GM19238 (cell line): Measurements from ENCODE around the gene EEF1AKMT4.

ENCODE experiments used
- DNase-seq: peaks from one replicate; pipeline ENCODE4 v3.0.0; 2011; ENCODE audit warnings: low spot score; ENCODE audit not compliant: insufficient read length

EEF1AKMT4 gene

GRCh38 chr3:184298759-184299487, 49.5 kb downstream of the EEF1AKMT4 start, which contains the start of gene PSMD2:
TSS of gene PSMD2 (plus strand) at chr3:184299241. CDS start at chr3:184299267, 26 bp downstream.
- DNase-seq: peak; percentile 96

- no peak for DNase-seq
Measured at GRCh38 chr3:184299488-184300377, 50.3 kb downstream of the EEF1AKMT4 start.

DNA sequence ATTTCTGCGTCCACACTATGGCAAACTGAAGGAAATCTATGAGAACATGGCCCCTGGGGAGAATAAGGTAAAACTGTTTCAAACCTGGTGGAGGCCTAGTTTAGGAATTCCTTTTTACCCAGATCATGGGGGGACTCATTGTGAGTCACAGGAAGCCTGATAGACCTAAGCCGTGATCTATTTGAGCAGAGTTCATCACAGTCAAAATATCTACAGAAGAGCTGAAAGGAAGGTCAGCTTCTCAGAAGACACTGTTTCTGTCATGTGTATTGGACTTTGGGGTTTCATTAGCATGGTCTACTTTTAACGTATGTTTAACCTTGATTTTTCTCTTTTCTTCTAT, 50.9 kb downstream of the EEF1AKMT4 start:
- DNase-seq: no peak

DNA sequence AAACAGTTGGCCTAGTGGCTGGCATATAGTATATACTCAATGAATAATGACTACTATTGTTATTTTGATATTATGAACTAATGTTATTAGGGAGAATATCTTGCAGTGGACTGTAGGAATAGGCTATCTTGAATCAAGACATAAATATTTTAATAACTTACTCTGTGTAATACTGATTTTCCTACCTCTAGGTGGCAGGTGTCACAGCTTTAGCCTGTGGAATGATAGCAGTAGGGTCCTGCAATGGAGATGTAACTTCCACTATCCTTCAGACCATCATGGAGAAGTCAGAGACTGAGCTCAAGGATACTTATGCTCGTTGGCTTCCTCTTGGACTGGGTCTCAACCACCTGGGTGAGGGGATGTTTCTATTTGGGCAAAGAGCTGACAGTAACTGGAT, 56.1 kb downstream of the EEF1AKMT4 start:
- no peak for DNase-seq

DNA sequence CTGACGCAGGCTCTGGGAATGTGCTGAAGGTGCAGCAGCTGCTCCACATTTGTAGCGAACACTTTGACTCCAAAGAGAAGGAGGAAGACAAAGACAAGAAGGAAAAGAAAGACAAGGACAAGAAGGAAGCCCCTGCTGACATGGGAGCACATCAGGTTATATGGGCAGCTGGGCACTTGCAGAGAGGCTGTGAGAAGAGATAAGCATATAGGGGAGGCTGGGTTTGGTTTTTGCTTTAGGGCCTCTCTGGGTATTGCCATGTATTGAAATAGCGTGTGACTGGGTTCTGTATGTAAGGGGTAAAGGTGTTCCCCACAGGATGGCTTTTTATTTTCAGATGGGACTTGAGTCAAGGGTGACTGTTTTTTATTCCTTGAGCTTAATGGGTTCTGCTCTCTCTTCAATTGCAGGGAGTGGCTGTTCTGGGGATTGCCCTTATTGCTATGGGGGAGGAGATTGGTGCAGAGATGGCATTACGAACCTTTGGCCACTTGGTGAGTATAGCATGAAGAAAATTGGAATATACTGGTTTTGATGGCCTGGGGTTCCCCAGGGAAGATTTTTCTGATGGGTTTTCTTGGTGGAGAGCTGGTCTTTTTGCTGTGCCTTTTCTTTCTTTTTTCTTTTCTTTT, 57.0 kb downstream of the EEF1AKMT4 start:
- no peak for DNase-seq

DNA sequence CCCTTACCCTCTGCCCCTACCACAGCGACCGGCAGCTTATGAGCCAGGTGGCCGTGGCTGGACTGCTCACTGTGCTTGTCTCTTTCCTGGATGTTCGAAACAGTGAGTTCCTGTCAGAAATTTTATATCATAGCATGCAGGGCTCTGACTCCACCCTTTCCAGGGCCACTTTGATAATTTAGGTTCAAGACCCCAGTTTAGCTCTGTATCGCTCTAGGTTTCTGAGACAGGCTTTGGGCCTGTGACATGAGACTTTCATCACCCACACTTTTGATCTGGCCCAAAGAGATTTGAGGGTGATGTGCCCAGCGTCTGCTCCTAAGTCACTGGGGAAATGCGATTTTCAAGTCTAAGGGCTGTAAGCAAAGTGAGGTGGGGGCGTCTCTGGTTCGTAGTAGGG, 58.4 kb downstream of the EEF1AKMT4 start:
- no peak for DNase-seq
